Measurements from ENCODE around the gene INKA2.

- TF ChIP-seq CTCF (conservative IDR thresholded peaks at IDR 0.05; ENCODE audit: low read length) (no peak), EZH2phosphoT487 (IDR thresholded peaks at IDR 0.05; ENCODE audit: borderline replicate concordance) (no peak)
Measured at GRCh38 chr1:111734426-111734825, 4.8 kb downstream of the INKA2 start.

Data from Loucy (cell line).